Hypothalamus (tissue), 51 donors: ENCODE results near the gene DDX49.
"Not testable (repeated sequence)": the region's sequence is repeated elsewhere in the genome, so short reads cannot be mapped to it uniquely, and the experiment has no call there.

Experiments used
- DNase-seq, 51 donors: peaks; one replicate each; lab custom pipeline; 2025; lab: John Stamatoyannopoulos, UW

The DDX49 gene

DNA sequence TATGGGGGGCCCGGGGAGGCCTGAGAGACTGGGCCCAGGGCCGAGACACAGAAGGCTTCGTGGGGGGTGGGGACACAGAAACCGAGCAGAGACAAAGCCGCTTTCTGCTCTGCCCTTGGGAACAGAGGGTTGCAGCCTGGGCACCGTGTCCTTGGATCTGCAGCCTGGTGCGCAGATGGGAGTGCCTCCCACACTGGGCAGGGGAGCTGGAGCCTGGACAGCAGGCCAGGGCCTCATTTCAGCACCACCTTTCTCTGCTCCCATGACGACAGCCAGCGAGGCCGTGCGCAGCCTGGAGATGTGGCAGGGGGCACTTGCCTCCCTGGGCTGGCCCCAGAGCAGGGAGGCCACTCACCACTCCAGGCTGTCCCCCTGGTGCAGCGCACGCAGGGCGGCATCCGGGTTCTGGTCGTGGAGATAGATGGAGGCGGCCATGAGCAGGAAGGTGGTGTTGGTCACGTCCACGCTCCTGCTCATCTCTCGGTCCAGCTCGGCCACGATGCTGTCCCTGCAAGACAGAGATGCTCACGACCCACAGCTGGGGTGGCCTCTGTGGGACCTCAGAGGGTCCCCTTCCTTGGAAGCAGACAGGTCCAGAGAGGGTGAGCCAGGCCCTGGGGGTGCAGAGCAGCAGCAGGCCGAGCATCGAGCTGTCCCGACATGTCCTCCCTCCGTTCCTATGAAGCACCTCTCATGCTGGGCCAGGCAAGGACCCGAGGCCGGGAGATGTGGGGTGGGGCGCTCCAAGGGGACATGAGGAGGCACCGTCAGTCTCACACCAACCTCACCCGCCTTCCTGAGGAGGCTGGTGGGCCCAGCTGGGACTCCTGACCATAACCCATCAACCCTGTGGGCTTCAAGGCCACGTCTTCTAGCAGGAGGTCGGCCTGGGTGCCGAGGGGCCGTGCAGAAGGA, 12.7 kb upstream of the DDX49 start:
- peak in 49 of 51 donors; percentile 26 to 96 (median 78) for DNase-seq

DNA sequence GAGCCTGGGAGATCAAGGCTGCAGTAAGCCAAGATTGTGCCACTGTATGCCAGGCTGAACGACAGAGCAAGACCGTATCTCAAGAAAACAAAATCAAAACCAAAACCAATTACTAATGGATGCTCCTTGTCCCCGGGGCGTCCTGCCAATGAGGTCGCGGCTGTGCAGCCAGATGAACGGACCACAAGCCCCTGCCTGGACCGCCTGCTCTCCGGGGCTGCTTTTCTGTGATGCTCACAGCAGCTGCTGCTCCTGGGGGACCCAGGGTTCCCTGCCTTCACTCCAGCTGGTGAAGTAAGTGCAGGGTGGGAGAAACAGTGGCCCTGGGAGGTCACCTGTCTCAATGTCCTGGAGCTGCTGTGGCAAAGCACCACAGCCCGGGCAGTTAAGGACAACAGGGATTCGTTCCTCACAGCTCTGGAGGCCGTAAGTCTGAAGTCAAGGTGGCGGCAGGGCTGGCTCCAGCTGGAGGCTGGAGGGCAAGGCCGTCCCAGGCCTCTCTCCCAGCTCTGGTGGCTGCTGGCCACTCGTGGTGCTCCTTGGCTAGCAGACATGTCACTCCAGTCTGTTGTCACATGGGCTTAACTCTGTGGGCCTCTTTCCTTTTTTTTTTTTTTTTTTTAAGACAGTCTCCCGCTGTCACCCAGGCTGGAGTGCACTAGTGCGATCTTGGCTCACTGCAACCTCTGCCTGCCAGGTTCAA, 10.4 kb upstream of the DDX49 start:
- peak in 19 of 51 donors; percentile 8 to 65 (median 35) for DNase-seq

DNA sequence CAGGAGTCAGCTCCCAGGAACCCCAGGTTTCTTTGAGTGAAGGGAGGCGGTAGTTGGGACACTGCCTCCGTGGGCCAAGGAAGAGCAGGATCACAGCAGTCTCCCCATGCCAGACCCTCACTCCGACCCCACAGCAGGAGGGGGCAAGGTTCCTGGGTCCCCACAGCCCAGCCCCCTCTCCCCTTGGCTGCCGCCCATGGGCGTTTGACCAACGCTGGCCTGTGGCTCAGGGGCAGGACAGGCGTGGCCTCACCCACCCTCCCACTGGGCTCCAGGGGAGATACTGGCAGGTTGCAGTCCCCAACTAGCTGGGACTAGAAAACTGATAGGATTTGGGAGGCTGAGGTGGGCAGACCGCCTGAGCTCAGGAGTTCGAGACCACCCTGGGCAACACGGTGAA, 9.5 kb upstream of the DDX49 start:
- no peak for DNase-seq

DNA sequence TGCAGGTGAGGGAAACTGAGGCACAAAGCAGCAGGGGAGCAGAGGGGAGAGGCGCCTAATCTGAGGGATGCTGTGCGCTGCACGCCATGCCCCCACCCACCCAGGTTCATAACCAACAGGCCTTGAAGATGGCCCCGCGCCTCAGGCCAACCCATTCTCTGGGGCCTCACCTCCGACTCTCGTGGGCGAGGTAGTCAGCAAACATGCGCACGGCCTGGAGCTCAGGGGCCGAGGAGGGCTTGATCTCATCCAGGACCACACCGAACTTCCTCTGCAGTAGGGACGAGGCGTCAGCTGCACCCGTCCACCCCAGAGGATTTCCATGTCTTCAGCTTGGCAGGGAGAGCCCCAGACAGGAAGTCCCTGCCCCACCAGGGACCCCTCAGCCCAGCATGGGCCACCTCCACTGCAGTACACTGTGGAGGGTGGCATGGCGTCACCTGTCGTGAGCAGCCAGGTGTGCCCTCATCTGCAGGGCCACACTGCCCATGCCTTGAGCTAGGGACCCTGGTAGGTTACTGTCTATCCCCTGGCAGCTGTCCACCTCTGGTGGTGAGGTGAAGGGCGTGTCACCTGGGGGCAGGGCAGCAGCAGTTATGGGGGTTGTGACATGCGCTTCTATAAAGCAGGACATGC, 8.6 kb upstream of the DDX49 start:
- no peak for DNase-seq

DNA sequence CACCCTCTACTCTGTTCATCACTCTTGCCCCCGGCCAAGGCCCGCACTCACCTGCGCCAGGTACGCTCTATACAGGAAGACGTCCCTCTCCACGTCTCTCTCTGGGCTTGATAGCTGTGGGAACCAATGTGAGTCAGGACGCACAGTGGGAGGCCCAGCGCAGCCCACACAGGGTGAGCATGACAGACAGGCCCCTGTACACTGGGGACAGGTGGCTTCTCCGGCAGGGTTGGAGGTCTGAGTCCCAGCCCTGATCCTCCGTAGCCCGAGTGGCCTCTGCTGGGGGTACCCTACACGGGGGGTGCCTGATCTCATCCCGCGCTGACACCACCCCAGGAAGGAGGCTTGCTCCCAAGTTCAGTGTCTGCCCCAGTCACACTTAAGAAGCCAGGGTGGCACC, 6.6 kb upstream of the DDX49 start:
- no peak for DNase-seq

DNA sequence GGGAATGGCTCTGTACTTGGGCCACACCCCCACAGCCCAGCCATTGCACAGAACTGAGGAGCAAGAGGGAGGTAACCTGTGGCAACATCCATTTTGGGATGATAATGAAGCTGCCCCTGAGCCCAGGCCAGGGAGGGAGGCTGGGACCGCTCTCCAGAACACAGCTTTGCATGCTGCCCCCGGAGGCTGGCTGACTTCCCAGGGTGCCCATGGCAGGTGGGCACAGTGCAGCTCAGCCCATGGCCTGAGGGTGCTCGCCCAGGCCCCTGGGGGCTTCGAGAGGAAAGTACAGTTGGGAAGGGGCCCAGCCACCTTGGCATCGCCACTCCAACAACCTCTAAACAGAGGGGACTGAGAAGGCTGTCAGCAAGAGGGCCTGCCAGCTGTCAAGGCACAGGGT, 6.0 kb upstream of the DDX49 start:
- no peak for DNase-seq

DNA sequence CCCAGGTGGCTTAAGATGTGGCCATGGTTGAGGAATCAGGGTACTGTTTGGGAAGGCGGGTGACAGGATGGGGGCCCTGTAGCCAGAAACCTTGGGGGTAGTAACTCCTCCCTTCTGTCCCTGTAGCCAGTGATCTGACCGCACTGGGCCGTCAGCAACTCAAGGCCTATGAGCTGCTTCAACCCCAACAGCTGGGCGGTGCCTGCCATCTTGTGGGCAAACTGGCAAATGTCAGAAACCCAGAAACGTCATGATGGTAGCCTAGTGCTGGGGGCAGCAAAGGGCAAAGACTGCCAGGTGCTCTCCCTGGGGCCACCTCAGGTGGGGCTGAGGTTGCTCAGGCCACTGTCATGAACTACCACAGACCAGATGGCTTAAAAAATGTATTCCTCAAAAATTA, 3.9 kb upstream of the DDX49 start:
- peak in 46 of 51 donors; percentile 7 to 86 (median 56) for DNase-seq

DNA sequence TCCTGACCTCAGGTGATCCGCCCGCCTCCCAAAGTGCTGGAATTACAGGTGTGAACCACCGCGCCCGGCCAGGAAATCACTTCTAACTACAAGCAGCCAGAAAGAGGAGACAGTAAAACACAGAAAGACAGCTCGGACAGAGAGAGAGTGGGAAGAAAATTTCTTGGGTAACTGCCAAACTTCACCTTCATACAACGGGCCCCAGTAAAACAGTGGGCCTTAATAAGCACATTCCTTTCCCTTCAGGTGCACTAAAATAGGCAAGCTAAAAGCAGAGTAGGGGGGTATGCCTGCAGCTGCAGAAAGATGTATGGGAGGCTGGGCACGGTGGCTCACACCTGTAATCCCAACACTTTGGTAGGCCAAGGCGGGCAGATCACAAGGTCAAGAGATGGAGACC, 1.9 kb upstream of the DDX49 start:
- DNase-seq, result not testable (repeated sequence)

DNA sequence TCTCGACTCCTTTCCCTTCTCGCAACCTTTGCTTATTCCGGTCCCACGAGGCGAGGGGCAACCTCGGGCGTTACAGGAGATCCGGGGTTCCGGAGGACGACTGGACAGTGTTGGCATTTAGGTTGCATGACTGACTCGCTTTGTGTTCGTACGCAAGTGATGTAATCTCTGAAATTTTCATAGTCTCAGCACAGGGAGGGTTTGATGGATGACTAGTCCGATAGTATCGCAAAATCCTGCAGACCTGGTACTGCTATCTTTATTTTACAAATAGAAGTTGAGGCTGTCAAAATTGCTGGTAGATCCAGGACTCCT, 342 bp downstream of the DDX49 start:
- no peak for DNase-seq

DNA sequence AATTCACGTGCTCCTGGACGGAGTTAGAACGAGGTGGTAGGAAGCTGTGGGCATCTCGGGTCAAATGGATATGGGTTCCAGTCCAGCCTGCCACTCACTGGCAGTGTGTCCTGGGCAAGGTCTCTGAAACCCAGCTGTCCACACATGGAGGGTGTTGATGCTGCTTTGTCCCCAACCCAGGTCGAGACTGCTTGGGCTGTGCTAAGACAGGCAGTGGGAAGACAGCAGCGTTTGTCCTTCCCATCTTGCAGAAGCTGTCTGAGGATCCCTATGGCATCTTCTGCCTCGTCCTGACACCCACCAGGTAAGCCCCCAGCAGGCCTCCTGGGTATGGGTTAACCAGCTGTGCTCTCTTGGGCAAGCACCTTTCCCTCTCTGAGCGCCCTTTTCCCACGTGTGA, 885 bp downstream of the DDX49 start:
- no peak for DNase-seq

DNA sequence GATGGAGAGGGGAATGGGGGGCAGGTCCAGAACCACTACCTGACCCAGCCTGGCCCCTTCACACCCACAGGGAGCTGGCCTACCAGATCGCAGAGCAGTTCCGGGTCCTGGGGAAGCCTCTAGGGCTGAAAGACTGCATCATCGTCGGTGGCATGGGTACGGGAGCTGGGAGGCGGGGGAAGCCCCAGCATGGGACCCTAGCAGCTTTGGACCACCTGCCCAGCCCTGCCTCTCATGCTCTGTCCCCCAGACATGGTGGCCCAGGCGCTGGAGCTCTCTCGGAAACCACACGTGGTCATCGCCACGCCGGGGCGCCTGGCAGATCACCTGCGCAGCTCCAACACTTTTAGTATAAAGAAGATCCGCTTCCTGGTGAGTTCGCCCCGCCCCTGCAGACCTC, 2.1 kb downstream of the DDX49 start:
- DNase-seq, result no peak

DNA sequence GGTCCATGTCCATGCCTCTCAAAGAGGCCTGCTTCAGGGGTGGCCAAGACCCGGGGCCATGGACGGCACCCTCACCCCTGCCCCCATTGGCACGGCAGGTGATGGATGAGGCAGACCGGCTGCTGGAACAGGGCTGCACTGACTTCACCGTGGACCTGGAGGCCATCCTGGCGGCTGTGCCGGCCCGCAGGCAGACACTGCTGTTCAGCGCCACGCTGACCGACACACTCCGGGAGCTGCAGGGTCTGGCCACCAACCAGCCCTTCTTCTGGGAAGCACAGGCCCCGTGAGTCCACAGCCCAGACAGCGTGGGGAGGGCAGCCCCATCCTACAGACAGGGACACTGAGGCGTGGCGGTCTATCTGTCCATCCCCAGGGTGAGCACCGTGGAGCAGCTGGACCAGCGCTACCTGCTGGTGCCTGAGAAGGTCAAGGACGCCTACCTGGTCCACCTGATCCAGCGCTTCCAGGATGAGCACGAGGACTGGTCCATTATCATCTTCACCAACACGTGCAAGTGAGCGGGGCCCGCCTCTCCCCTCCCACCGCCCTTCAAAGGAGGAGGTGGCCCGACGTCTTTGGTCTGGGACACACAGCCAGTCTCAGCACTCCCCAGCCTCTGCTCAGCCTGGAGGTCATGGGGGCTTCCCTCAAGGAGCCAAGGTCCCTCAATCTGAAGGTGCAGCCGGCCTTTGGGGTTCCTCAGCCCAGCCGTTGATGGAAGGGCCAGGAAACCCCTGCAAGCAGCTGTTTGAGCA, 2.9 kb downstream of the DDX49 start:
- DNase-seq, result no peak

DNA sequence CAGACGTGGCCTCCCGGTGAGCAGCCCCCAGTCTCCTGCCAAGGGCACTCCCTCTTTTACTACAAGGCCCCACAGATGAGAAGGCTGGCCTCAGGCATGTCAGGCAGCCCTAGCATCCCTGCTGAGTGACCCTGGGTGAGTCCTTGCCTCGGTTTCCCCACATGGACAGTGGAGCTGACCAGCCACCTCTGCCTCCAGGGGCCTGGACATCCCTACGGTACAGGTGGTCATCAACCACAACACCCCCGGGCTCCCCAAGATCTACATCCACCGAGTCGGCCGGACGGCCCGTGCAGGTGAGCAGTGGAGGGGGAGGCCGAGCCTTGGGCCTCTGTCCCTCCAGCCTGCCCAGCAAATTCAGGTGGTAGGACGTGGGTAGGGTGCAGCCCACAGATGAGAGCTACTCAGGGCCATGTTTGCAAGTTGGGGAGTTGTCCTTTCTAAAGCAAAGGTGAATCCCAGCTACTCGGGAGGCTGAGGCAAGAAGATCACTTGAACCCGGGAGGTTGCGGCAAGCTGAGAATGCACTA, 5.2 kb downstream of the DDX49 start:
- DNase-seq, result no peak

DNA sequence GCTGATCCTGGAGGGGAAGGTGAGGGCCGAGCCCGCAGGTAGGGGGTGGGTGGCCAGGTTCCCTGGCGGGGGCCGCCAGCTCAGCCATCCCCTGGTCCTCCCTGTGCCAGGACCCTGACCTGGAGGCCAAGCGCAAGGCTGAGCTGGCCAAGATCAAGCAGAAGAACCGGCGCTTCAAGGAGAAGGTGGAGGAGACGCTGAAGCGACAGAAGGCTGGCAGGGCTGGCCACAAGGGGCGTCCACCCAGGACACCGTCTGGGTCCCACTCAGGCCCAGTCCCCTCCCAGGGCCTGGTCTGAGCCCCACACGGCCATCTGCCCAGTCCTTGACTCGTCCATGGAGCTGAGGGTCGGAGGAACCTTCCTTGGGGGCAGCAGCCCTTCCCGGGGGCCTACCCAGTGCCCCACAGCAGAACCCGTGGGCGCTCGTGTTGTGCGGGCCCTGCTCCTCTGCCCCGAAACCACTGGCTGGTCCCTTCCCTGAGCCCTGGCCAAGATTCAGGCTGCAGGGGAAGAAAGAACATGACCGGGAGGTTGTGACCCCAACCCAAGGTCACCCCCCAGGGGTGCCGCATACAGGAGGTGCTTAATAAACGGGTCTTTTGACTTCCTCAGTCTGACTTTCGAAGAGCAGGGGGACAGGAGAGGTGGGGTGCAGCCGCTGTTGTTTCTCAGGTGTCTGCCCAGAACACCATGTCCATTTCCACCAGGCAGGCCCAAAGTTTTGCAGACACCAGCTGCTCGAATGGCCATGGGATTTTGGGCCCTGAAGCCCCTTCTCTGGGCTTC, 8.7 kb downstream of the DDX49 start:
- DNase-seq, result no peak

DNA sequence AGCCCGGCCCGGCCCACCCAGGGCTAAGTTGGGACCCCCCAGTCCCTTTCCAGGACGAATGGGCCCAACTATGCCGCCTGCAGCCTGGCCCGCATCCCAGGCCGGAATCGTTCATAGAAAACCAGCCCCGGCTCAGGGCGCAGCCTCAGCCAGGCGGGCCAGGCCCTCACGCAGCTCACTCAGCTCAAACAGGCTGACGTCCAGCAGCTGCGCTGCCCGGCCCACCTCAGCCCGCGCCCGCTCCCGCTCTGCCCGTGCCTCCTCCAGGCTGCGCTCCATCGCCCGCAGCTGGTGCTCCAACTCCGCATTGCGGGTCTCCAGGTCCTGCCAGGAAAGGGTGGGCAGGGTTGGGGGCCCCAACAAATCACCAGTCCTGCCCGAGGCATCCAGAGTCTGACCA, 9.8 kb downstream of the DDX49 start:
- DNase-seq, result no peak

DNA sequence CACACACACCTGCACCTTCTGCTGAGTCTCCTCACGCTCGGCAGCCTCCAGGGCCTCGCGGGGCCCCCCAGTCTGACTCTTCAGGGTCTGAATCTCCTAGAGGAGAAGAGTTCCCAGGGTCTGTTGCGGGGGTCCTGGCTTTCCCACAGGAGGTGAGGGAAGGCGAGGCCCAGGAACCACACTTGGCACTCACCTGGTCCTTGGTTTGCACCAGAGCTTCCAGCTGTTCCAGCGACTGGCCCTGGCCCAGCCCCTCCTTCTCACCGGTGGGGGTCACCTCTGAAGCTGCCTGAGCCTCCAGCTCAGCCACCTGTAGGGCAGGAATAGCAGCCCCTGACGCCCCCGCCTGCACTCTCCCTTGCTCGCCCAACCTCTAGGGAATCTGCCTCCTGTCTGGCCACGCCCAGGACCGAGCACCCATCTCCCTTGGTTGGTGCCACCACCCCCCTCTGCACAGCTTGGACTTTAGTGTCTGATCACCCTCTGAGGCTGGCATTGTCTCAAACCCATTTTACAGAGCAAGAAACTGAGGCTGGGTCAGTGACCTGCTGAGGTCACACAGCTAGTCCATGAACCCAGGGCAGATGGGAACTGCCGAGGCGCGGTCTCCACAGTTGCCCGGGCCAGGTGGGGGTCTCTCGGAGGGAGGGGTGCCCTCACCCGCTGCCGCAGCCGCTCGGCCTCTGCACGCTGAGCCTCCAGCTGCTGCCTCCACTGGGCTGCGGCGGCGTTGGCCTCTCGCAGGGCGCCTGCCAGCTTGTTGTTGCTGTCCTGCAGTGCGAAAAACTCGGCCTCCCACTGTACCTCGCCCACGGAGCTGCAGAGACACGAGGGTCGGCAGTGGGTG, 12.0 kb downstream of the DDX49 start:
- DNase-seq, result no peak

DNA sequence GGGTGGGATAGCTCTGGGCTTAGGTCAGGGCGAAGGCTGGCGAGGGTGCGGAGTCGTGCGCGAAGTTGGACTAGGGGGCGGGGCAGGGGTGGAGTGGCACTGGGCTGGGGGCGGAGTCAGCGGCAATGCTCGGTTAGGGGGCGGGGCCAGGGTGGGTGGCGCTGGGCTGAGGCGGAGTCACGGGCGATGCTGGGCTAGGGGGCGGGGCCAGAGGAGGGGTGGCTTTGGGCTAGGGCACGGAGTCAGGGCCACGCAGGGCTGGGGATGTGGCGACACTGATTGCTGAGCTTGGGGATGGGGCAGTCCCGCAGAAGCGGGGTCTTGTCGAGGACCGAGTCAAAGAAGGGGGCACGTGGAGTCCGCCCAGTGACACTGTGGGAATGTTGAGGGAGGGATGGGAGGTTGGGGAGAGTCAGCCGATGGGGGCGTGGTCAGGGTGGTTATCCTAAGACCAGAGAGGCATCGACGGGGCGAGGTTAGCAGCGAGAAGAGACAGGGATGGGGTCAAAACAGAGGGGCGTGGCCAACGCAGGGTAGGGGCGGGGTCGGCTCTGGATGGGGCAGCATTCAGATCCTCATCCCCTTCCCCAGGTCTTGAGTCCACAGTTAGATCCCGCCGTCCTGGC, 12.8 kb downstream of the DDX49 start:
- DNase-seq, result peak in 40 of 51 donors; percentile 5 to 85 (median 50)

DNA sequence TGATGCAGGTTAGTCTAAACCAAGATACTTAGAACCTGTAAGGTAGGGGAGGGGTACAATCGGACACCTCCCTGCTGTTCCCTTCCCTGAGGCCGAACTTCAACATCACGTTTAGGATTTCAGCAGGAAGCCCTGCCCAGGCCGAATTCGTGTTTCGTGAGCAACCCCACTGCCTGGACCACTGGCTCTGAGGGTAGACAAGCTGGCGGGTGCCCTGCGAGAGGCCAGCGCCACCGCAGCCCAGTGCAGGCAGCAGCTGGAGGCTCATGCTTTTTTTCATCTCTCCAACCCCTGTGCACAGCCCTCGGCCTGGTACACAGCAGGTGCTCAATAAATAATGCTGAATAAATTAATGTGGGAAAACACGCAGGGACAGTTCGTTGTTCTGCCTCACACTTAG, 13.8 kb downstream of the DDX49 start:
- no peak for DNase-seq

DNA sequence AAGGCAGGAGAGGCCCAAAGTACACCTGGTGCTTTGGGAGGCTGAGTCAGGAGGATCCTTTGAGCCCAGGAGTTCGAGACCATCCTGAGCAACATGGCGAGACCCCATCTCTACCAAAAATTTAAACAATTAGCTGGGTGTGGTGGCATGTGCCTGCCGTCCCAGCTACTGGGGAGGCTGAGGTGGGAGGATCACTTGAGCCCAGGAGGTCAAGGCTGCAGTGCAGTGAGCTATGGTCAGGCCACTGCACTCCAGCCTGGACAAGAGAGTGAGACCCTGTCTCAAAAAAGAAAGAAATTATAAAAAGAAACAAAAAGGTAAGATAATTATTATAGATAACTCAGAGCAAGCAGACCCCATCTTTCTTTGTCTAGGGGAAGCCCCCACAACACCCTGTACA, 19.6 kb downstream of the DDX49 start:
- no peak for DNase-seq
